ENCODE data around the gene CCDC102A. TPM values are rescaled to one million over a fixed set of nuclear protein-coding genes. Genes with fewer than 3 reads are reported as not detected.
A peak's percentile ranks its signal among the peaks of the same experiment; 100 is the strongest.

Gene CCDC102A
- polyA plus RNA-seq, 3 donors: not detected

DNA sequence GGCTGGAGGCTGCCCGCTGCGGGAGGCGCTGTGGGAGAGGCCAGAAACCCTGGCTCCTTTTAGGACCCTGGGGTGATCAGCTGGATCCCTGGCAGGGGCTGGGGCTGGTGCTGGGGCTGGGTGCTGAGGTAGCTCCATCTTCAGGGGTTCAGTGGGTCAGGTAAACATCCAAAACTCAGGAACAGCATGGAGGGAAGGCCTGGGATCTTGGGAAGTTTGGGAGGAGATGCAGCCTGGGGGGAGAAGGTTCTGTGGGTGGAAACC is 27.0 kb upstream of the CCDC102A start:
- intact Hi-C loops (cut with micrococcal nuclease): no loop called here
- H2AFZ ChIP-seq (ENCODE audit: insufficient read depth, low read depth, low read length, poor library complexity, severe bottlenecking): no peak overlapping the region
- H3K9me3 Mint-ChIP-seq: peaks cover 14 to 33% (median 22%) of the 10 kb centered on the region in 7 donors
- WGBS (ENCODE audit: insufficient coverage): 94% methylated on average over 3 of the region's 3 CpGs
- TF ChIP-seq, protein P1, sequence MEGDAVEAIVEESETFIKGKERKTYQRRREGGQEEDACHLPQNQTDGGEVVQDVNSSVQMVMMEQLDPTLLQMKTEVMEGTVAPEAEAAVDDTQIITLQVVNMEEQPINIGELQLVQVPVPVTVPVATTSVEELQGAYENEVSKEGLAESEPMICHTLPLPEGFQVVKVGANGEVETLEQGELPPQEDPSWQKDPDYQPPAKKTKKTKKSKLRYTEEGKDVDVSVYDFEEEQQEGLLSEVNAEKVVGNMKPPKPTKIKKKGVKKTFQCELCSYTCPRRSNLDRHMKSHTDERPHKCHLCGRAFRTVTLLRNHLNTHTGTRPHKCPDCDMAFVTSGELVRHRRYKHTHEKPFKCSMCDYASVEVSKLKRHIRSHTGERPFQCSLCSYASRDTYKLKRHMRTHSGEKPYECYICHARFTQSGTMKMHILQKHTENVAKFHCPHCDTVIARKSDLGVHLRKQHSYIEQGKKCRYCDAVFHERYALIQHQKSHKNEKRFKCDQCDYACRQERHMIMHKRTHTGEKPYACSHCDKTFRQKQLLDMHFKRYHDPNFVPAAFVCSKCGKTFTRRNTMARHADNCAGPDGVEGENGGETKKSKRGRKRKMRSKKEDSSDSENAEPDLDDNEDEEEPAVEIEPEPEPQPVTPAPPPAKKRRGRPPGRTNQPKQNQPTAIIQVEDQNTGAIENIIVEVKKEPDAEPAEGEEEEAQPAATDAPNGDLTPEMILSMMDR (IDR thresholded peaks at IDR 0.05): no peak
- no peaks in the 10 kb centered on the region for H3K79me2 ChIP-seq (ENCODE audit: insufficient read depth, low read length)
- peaks cover 11 to 26% (median 16%) of the 10 kb centered on the region in 3 donors for H3K27me3 Mint-ChIP-seq (ENCODE audit: low read depth in 3 of 3)
- H3K27ac Mint-ChIP-seq: peak overlapping the region in 1 of 7 donors; percentile 1
- no peaks in the 10 kb centered on the region for H3K4me1 ChIP-seq (ENCODE audit: control insufficient read depth in 1 of 2, insufficient read depth in 2 of 2, low read length in 2 of 2)
- H3K4me1 Mint-ChIP-seq: no peaks in the 10 kb centered on the region
- H3K27me3 ChIP-seq (ENCODE audit: control insufficient read depth in 2 of 2, insufficient read depth in 2 of 2, low read length in 2 of 2): peaks cover 0 to 2% of the 10 kb centered on the region in 2 donors
- H3K9ac ChIP-seq (ENCODE audit: insufficient read depth, low read length, poor library complexity, severe bottlenecking): no peak overlapping the region
- peaks cover 17 to 40% of the 10 kb centered on the region in 2 donors for H3K36me3 Mint-ChIP-seq
- DNase-seq: no peak
- peaks cover 0 to 1% of the 10 kb centered on the region in 2 donors for H3K36me3 ChIP-seq (replicated peaks in 1 of 2; ENCODE audit: control insufficient read depth in 1 of 2, insufficient read depth in 2 of 2, low read length in 2 of 2)
- no peaks in the 10 kb centered on the region for H4K20me1 ChIP-seq (ENCODE audit: insufficient read depth, low read length)
- no peak overlapping the region for H3K4me3 Mint-ChIP-seq
- peaks cover 20 to 25% of the 10 kb centered on the region in 2 donors for H3K9me3 ChIP-seq (replicated peaks in 1 of 2; ENCODE audit: control insufficient read depth in 1 of 2, insufficient read depth in 1 of 2, low read length in 2 of 2)
- no peak overlapping the region for H3K27ac ChIP-seq (ENCODE audit: low read depth in 1 of 2, low read length in 2 of 2)
- H3K4me3 ChIP-seq (replicated peaks in 1 of 3; ENCODE audit: low read depth in 2 of 3, low read length in 3 of 3): no peak overlapping the region
- no peak overlapping the region for H3K4me2 ChIP-seq (replicated peaks; ENCODE audit: extremely low read depth, low read length, poor library complexity, severe bottlenecking)

DNA sequence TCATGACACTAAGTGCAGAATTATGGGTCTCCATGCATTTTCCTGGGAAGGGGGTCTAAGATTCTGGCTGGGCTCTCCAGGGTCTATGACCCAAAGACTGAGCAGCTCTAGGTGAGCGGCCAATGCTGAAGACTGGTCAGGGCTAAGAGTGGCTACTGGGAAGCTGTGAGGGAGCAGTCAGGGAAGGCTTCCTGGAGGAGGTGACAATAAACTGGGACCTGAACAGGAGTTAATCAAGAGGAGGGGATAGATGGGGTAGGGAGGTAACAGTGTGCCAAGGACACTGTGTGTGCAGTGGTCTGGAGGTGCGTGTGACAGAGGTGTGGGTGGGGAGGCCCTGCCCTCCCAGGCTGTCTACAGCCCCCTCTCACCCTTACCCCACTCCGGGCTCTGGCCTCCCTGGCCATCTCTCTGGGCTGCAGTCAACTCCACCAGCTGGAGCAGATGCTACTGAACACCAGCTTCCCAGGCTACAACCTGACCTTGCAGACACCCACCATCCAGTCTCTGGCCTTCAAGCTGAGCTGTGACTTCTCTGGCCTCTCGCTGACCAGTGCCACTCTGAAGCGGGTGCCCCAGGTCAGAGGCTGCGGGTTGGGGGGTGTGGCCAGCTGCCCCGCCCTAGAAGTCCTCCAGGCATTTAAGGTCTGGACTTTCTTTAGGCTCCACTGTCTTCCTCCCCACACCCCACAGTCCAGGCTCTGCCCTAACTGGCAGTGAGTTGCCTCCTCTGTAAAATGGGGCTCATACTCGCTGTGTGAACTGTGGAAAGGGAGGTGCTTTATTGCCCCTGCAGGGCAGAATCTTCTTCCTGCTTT is 26.5 kb upstream of the CCDC102A start:
- Mint-ChIP-seq H3K27me3 (ENCODE audit: low read depth in 3 of 3) (peaks cover 8 to 21% (median 19%) of the 10 kb centered on the region in 3 donors), H3K36me3 (peaks cover 13 to 35% of the 10 kb centered on the region in 2 donors), H3K9me3 (peaks cover 10 to 33% (median 20%) of the 10 kb centered on the region in 7 donors), H3K27ac (peak overlapping the region in 1 of 7 donors; percentile 6), H3K4me3 (no peak overlapping the region), H3K4me1 (no peaks in the 10 kb centered on the region)
- intact Hi-C loops (cut with micrococcal nuclease): no loop called here
- peaks cover 0 to 2% of the 10 kb centered on the region in 2 donors for H3K27me3 ChIP-seq (ENCODE audit: control insufficient read depth in 2 of 2, insufficient read depth in 2 of 2, low read length in 2 of 2)
- no peaks in the 10 kb centered on the region for H4K20me1 ChIP-seq (ENCODE audit: insufficient read depth, low read length)
- no peak overlapping the region for H3K27ac ChIP-seq (ENCODE audit: low read depth in 1 of 2, low read length in 2 of 2)
- H3K4me3 ChIP-seq (replicated peaks in 1 of 3; ENCODE audit: low read depth in 2 of 3, low read length in 3 of 3): no peak overlapping the region
- H3K9ac ChIP-seq (ENCODE audit: insufficient read depth, low read length, poor library complexity, severe bottlenecking): no peak overlapping the region
- 100% methylated on average over 4 of the region's 8 CpGs for WGBS (ENCODE audit: insufficient coverage)
- DNase-seq: no peak
- peaks cover 20 to 25% of the 10 kb centered on the region in 2 donors for H3K9me3 ChIP-seq (replicated peaks in 1 of 2; ENCODE audit: control insufficient read depth in 1 of 2, insufficient read depth in 1 of 2, low read length in 2 of 2)
- no peaks in the 10 kb centered on the region for H3K36me3 ChIP-seq (replicated peaks in 1 of 2; ENCODE audit: control insufficient read depth in 1 of 2, insufficient read depth in 2 of 2, low read length in 2 of 2)
- no peaks in the 10 kb centered on the region for H3K79me2 ChIP-seq (ENCODE audit: insufficient read depth, low read length)
- no peak overlapping the region for H2AFZ ChIP-seq (ENCODE audit: insufficient read depth, low read depth, low read length, poor library complexity, severe bottlenecking)
- TF ChIP-seq, protein P1 (IDR thresholded peaks at IDR 0.05): no peak
- H3K4me2 ChIP-seq (replicated peaks; ENCODE audit: extremely low read depth, low read length, poor library complexity, severe bottlenecking): no peak overlapping the region
- no peaks in the 10 kb centered on the region for H3K4me1 ChIP-seq (ENCODE audit: control insufficient read depth in 1 of 2, insufficient read depth in 2 of 2, low read length in 2 of 2)
